HG03354 (cell line): ENCODE measurements around the gene ZSWIM8.

Experiments
- ATAC-seq: cut with Tn5 transposase; IDR thresholded peaks from one replicate; pipeline ENCODE4 v1.9.1; 2021; ENCODE audit warnings: mild to moderate bottlenecking; ENCODE audit not compliant: unreplicated experiment, poor library complexity, severe bottlenecking

Gene ZSWIM8

DNA sequence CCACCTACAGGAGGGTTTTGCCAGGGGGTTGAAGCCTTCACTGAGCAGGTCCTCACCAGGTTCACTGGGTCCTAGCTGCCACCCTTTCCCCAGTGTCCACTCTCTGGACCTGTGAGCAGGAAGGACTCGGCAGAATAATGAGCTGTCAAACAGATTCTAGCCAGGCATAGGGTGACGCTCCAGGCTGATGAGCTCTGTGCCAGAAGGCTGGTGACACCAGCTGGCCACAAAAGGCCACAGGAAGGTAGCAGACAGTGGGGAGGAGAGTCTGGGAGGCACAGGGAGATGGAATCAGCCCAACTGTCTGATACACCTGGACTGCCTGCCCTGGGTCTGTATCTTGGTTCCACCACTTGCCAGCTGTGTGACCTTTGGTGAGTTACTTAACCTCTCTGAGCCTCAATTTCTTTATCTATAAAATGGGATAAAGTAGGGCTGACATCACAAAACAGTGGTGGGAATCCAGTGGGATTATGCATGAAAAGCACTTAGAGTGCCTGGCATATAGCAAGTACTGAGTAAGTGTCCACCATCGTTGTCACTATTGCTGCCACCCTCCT is 52.7 kb downstream of the ZSWIM8 start:
- no peak for ATAC-seq

DNA sequence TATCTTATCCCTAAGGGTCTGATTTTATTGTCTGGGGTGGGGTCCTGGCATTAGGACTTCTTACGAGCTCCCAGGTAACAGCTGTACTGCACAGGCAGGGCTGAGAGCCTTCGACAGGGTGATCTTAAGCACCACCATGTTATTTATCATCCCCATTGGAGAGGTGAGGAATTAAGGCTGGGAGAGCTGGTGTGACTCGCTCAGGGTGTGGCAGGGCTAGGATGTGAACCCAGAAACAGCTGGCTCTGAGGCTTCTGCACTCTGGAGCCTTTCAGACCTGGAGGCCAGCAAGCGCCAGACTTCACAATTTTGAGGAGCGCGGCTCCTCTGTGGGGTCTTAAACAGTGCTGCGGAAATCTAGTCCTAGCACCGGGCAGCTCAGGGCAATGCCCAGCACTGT is 53.4 kb downstream of the ZSWIM8 start:
- no peak for ATAC-seq

- ATAC-seq: no peak
Measured at GRCh38 chr10:73839276-73839966, 54.0 kb downstream of the ZSWIM8 start.

GRCh38 chr10:73840056-73840402 is 54.6 kb downstream of the ZSWIM8 start:
- ATAC-seq: no peak

GRCh38 chr10:73840403-73841060 is 55.1 kb downstream of the ZSWIM8 start:
- no peak for ATAC-seq

DNA sequence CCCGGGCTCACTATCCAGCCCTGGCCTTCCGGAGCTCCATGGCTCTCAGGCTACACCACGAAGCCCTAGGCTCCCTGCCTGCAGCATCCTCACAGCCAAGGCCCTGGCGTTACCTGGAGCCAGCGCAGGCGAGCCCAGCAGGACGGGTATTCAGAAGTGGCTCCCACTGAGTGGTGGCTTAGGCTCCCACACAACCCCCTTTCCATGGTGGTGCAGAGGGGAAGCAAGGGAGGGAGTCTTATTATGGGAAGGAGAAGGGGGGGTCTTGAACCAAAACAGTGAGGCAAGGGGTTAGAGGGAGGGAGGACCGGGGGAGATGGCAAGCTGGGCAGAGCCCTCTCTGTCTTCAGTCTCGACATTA is 55.6 kb downstream of the ZSWIM8 start:
- no peak for ATAC-seq

- ATAC-seq: no peak
Measured at GRCh38 chr10:73841526-73842285, 56.3 kb downstream of the ZSWIM8 start.

- no peak for ATAC-seq
Measured at GRCh38 chr10:73842349-73842748, 56.9 kb downstream of the ZSWIM8 start.

DNA sequence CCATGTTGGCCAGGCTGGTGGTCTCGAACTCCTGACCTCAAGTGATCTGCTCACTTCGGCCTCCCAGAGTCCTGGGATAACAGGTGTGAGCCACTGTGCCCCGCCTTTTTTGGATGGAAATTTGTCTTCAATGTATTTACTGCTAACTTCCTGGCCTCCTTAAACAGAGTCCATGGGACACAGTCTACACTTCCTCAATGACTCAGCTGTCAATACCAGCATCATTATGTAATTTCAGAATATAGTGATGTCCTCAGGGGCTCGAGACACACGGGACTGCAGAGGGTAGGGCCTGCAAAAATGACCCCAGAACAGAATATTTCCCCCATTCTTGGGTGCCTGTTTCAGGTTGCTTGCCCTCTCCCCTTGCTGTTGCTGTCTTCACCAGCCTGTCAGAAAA is 57.9 kb downstream of the ZSWIM8 start:
- no peak for ATAC-seq

DNA sequence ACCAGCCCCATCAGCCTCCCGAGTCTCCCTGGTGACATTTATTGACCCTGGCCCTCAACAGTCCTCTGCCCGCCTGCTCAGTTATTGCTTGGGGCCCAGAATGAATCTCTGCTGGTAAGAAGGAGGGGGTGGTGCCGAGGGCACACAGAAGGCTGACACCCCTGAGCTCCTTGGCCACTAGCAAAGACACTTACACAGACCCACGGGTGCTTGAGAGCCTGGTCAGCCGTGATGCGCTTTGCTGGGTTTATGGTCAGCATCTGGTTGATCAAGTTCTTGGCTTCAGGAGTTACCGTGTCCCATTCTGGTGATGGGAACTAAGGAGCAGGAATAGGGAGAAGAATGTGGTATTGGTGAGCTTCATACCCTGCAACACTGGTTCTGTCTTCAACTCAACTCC is 61.6 kb downstream of the ZSWIM8 start:
- ATAC-seq: no peak

DNA sequence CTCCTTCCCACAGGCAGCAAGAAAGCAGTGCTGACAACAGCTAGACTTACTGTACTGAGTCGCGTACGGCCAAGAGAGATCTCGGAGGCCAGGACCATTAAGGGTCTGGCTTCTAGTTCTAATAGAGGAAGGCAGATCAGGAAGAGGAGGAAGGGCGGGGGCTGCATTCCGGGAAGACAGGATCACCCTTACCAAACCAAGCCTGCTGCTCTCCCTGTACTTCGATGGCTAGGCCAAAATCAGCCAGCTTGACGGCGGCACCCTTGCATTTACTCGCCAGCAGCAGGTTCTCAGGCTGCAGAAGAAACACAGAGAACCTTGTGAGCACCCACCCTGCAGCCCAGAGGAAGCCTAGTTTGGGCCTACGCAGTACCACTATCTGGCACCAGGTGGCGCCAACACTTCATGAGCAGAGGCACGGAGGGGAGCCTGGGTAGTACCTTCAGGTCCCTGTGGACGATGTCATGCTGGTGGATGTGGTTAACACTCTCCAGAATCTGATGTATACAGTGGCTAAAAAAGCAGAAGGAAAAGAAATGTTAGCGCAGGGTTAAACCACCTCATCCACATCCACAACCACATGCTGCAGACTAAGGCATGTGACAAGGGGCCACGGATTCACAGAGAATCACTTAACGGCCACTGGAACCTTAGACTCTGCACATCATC is 63.5 kb downstream of the ZSWIM8 start:
- peak; percentile 86 for ATAC-seq

DNA sequence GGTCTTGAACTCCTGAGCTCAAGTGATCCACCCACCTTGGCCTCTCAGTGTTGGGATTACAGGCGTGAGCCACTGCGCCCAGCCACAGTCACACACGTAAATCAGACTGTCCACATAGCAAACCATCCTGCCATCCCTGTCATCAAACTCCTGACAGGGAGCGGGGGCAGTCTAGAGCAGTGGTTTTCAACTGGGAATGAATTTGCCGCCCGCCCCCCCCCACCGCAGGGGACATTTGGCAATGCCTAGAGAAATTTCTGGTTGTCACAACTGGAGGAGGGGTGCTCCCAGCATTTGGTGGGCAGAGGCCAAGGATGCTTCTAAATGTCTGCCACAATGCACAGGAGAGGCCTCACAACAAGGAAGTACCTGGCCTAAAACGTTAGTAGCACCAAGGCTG is 64.8 kb downstream of the ZSWIM8 start:
- ATAC-seq: no peak

- no peak for ATAC-seq
Measured at GRCh38 chr10:73850863-73851461, 65.6 kb downstream of the ZSWIM8 start.
